ENCODE measurements around the gene CTXN1. TPM values are rescaled to one million over a fixed set of nuclear protein-coding genes. Genes with fewer than 3 reads are reported as not detected.
A peak's percentile ranks its signal among the peaks of the same experiment; 100 is the strongest.

CTXN1 gene
- total RNA-seq, 1 experiment from 2014 or later: 16.2 TPM

GRCh38 chr19:7959211-7959610 lies 33.3 kb upstream of the CTXN1 start:
- Histone ChIP-seq H3K9me3 (no peaks in the 10 kb centered on the region), H3K4me3 (no peak overlapping the region), H3K27me3 (no peaks in the 10 kb centered on the region), H3K36me3 (peaks cover 60% of the 10 kb centered on the region)
- no peak for DNase-seq

- no peak overlapping the region for H3K4me3 ChIP-seq
- H3K36me3 ChIP-seq: peaks cover 27% of the 10 kb centered on the region
- no peak for DNase-seq
- no peaks in the 10 kb centered on the region for H3K9me3 ChIP-seq
- no peaks in the 10 kb centered on the region for H3K27me3 ChIP-seq
These were observed 29.8 kb upstream of the CTXN1 start for GRCh38 chr19:7955696-7956095.

- Histone ChIP-seq H3K36me3 (peaks cover 9% of the 10 kb centered on the region), H3K9me3 (no peaks in the 10 kb centered on the region), H3K27me3 (no peaks in the 10 kb centered on the region), H3K4me3 (no peak overlapping the region)
- DNase-seq: no peak
These were observed 27.6 kb upstream of the CTXN1 start for GRCh38 chr19:7953576-7953975.

- H3K27me3 ChIP-seq: no peaks in the 10 kb centered on the region
- DNase-seq: peak; percentile 84
- H3K36me3 ChIP-seq: peaks cover 6% of the 10 kb centered on the region
- H3K4me3 ChIP-seq: no peak overlapping the region
- peaks cover under 1% of the 10 kb centered on the region for H3K9me3 ChIP-seq
These were observed 27.1 kb upstream of the CTXN1 start for GRCh38 chr19:7953060-7953459.

- peaks cover 7% of the 10 kb centered on the region for H3K36me3 ChIP-seq
- H3K27me3 ChIP-seq: no peaks in the 10 kb centered on the region
- no peak overlapping the region for H3K4me3 ChIP-seq
- H3K9me3 ChIP-seq: peaks cover 5% of the 10 kb centered on the region
- DNase-seq: no peak
These were observed 22.0 kb upstream of the CTXN1 start for GRCh38 chr19:7947939-7948338.

GRCh38 chr19:7944177-7944761 lies 18.3 kb upstream of the CTXN1 start:
- H3K36me3 ChIP-seq: peaks cover 38% of the 10 kb centered on the region
- peak overlapping the region; percentile 98 for H3K4me3 ChIP-seq
- no peaks in the 10 kb centered on the region for H3K27me3 ChIP-seq
- peak; percentile 91 for DNase-seq
- peaks cover 5% of the 10 kb centered on the region for H3K9me3 ChIP-seq

- DNase-seq: peak; percentile 100
- H3K9me3 ChIP-seq: peaks cover 5% of the 10 kb centered on the region
- peak within 1 kb of the TSS; percentile 98 for H3K4me3 ChIP-seq
- H3K36me3 ChIP-seq: peaks cover 44% of the 10 kb centered on the region
- H3K27me3 ChIP-seq: no peaks in the 10 kb centered on the region
These were observed 17.7 kb upstream of the CTXN1 start, which contains the start of gene TIMM44 for GRCh38 chr19:7943444-7944176. Gene TIMM44 (minus strand): TSS chr19:7943666. CDS start chr19:7943651, 15 bp downstream.

GRCh38 chr19:7942981-7943443 lies 17.1 kb upstream of the CTXN1 start:
- H3K4me3 ChIP-seq: peak overlapping the region; percentile 98
- no peak for DNase-seq
- H3K36me3 ChIP-seq: peaks cover 49% of the 10 kb centered on the region
- peaks cover 4% of the 10 kb centered on the region for H3K9me3 ChIP-seq
- H3K27me3 ChIP-seq: no peaks in the 10 kb centered on the region

GRCh38 chr19:7941895-7942596 lies 16.1 kb upstream of the CTXN1 start:
- peak overlapping the region; percentile 98 for H3K4me3 ChIP-seq
- H3K36me3 ChIP-seq: peaks cover 56% of the 10 kb centered on the region
- DNase-seq: no peak
- no peaks in the 10 kb centered on the region for H3K9me3 ChIP-seq
- no peaks in the 10 kb centered on the region for H3K27me3 ChIP-seq

- Histone ChIP-seq H3K27me3 (no peaks in the 10 kb centered on the region), H3K4me3 (no peak overlapping the region), H3K36me3 (peaks cover 68% of the 10 kb centered on the region), H3K9me3 (no peaks in the 10 kb centered on the region)
- no peak for DNase-seq
These were observed 14.9 kb upstream of the CTXN1 start for GRCh38 chr19:7940841-7941240.

GRCh38 chr19:7934766-7935165 lies 8.8 kb upstream of the CTXN1 start:
- no peaks in the 10 kb centered on the region for H3K27me3 ChIP-seq
- DNase-seq: no peak
- no peaks in the 10 kb centered on the region for H3K9me3 ChIP-seq
- H3K4me3 ChIP-seq: no peak overlapping the region
- H3K36me3 ChIP-seq: peaks cover 98% of the 10 kb centered on the region

- Histone ChIP-seq H3K9me3 (no peaks in the 10 kb centered on the region), H3K36me3 (peaks cover 97% of the 10 kb centered on the region), H3K27me3 (no peaks in the 10 kb centered on the region), H3K4me3 (no peak overlapping the region)
- DNase-seq: no peak
These were observed 8.1 kb upstream of the CTXN1 start for GRCh38 chr19:7933828-7934725.

- Histone ChIP-seq H3K27me3 (no peaks in the 10 kb centered on the region), H3K4me3 (no peak overlapping the region), H3K36me3 (peaks cover 93% of the 10 kb centered on the region), H3K9me3 (no peaks in the 10 kb centered on the region)
- no peak for DNase-seq
These were observed 7.5 kb upstream of the CTXN1 start for GRCh38 chr19:7933411-7933810.

GRCh38 chr19:7932930-7933300 lies 7.0 kb upstream of the CTXN1 start:
- H3K36me3 ChIP-seq: peaks cover 93% of the 10 kb centered on the region
- H3K9me3 ChIP-seq: no peaks in the 10 kb centered on the region
- H3K4me3 ChIP-seq: no peak overlapping the region
- DNase-seq: no peak
- H3K27me3 ChIP-seq: no peaks in the 10 kb centered on the region

- no peak overlapping the region for H3K4me3 ChIP-seq
- no peak for DNase-seq
- peaks cover 93% of the 10 kb centered on the region for H3K36me3 ChIP-seq
These were observed 6.5 kb upstream of the CTXN1 start for GRCh38 chr19:7932276-7932929.

More at GRCh38 chr19:7932276-7932929, 6.5 kb upstream of the CTXN1 start:
- H3K27me3 ChIP-seq: no peaks in the 10 kb centered on the region
- no peaks in the 10 kb centered on the region for H3K9me3 ChIP-seq
